MM.1S (cell line): ENCODE data around the gene SLC25A41.

Source experiments
- DNase-seq: peaks from one replicate; pipeline ENCODE4 v3.0.0-alpha.2; 2015
- H2AFZ ChIP-seq: fragments of 300-600 bp; sonication (generic); 2 replicates; pipeline ENCODE4 v1.6.0; 2016; ENCODE audit warnings: antibody characterized with exemption, low read length
- H3F3A ChIP-seq: fragments of 300-600 bp; sonication (generic); 2 replicates; pipeline ENCODE4 v1.6.1; 2016; ENCODE audit warnings: mild to moderate bottlenecking, antibody characterized with exemption, low read length, moderate library complexity, mixed read lengths; ENCODE audit not compliant: insufficient read depth
- H3K27ac ChIP-seq: fragments of 300-600 bp; sonication (generic); 2 replicates; pipeline ENCODE4 v1.5.1; 2016; ENCODE audit warnings: mild to moderate bottlenecking, low read length
- H3K27me3 ChIP-seq: fragments of 300-600 bp; sonication (generic); replicated peaks from 2 replicates; pipeline ENCODE4 v1.6.0; 2016; ENCODE audit warnings: low read length; ENCODE audit not compliant: insufficient read depth
- H3K36me3 ChIP-seq: fragments of 300-600 bp; sonication (generic); replicated peaks from 2 replicates; pipeline ENCODE4 v1.6.1; 2016; ENCODE audit warnings: mild to moderate bottlenecking, low read length, mixed read lengths; ENCODE audit not compliant: insufficient read depth
- H3K4me1 ChIP-seq: fragments of 300-600 bp; sonication (generic); 2 replicates; pipeline ENCODE4 v1.6.1; 2016; ENCODE audit warnings: low read length, mixed read lengths
- H3K4me2 ChIP-seq: fragments of 300-600 bp; sonication (generic); 2 replicates; pipeline ENCODE4 v1.6.0; 2016; ENCODE audit warnings: low read depth, low read length
- H3K4me3 ChIP-seq: fragments of 300-600 bp; sonication (generic); 2 replicates; pipeline ENCODE4 v1.5.1; 2016; ENCODE audit warnings: low read length, mixed read lengths
- H3K79me2 ChIP-seq: fragments of 300-600 bp; sonication (generic); 2 replicates; pipeline ENCODE4 v1.6.1; 2016; ENCODE audit warnings: mixed run types, low read length, mixed read lengths
- H3K9ac ChIP-seq: fragments of 300-600 bp; sonication (generic); 2 replicates; pipeline ENCODE4 v1.6.1; 2016; ENCODE audit warnings: low read length, mixed read lengths
- H3K9me2 ChIP-seq: fragments of 300-600 bp; sonication (generic); replicated peaks from 2 replicates; pipeline ENCODE4 v1.6.1; 2016; ENCODE audit warnings: mild to moderate bottlenecking, low read length, mixed read lengths; ENCODE audit not compliant: insufficient read depth
- H3K9me3 ChIP-seq: fragments of 300-600 bp; sonication (generic); replicated peaks from 2 replicates; pipeline ENCODE4 v1.6.1; 2016; ENCODE audit warnings: mild to moderate bottlenecking, low read length, mixed read lengths; ENCODE audit not compliant: insufficient read depth
- H4K20me1 ChIP-seq: fragments of 300-600 bp; sonication (generic); 2 replicates; pipeline ENCODE4 v1.6.1; 2016; ENCODE audit warnings: mild to moderate bottlenecking, low read length, moderate library complexity, mixed read lengths; ENCODE audit not compliant: insufficient read depth
- EZH2 ChIP-seq: fragments of 300-600 bp; sonication (generic); optimal IDR thresholded peaks from 2 replicates; pipeline ENCODE3; 2017; ENCODE audit warnings: low read depth, mild to moderate bottlenecking, antibody characterized with exemption, low read length, mixed read lengths
- EZH2phosphoT487 ChIP-seq: fragments of 300-600 bp; sonication (generic); IDR thresholded peaks from 2 replicates; pipeline ENCODE4 v1.6.1; 2018; ENCODE audit warnings: antibody characterized with exemption, low read length
- TF ChIP-seq, protein P1 (sequence below): fragments of 300-600 bp; sonication (generic); IDR thresholded peaks from 2 replicates; pipeline ENCODE4 v1.5.1; 2016; ENCODE audit warnings: antibody characterized with exemption, low read length, mixed read lengths

The SLC25A41 gene

DNA sequence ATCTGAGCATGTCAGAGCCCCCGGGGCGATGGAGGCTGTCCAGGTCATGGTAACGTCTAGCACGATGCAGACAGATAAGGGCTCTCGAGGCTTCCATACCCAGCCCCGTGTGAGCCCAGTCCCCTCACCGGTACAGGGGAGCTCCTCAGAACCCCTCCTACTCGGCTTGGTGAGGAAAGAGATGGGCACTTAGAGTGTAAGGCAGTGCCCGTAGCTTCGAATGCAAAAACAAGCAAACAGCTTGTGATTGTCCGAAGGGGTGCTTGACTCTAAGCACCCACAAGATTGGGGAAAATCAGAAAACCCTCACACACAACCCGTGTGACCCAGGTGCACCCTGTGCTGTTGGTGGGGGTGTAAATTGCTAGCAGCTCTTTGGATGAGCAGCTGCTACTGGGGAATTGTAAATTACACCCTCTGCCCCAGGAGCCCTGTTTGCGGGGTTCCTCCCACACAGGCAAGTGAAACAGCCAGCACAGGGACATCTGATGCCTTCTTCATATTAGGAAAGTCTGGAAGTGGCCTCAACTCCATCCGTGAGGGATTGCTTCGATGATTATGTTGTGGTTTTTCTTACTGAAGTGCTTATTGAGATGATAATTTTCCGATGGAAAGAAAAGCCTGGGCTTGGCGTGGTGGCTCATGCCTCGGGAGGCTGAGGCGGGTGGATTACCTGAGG lies 56.9 kb downstream of the SLC25A41 start:
- Histone ChIP-seq H3K9me2 (no peaks in the 10 kb centered on the region), H3K9me3 (no peaks in the 10 kb centered on the region), H3K4me2 (no peak overlapping the region), H3K36me3 (no peaks in the 10 kb centered on the region; the same call in 1 of the 2 replicates), H3K9ac (no peak overlapping the region), H3K27me3 (no peaks in the 10 kb centered on the region), H3K4me3 (no peak overlapping the region), H3K4me1 (peaks cover 5% of the 10 kb centered on the region; the same call in 1 of the 2 replicates), H4K20me1 (no peaks in the 10 kb centered on the region), H3K79me2 (peaks cover 8% of the 10 kb centered on the region; the same call in 1 of the 2 replicates), H2AFZ (no peak overlapping the region), H3K27ac (no peak overlapping the region), H3F3A (peaks cover 7% of the 10 kb centered on the region)
- TF ChIP-seq, protein P1, sequence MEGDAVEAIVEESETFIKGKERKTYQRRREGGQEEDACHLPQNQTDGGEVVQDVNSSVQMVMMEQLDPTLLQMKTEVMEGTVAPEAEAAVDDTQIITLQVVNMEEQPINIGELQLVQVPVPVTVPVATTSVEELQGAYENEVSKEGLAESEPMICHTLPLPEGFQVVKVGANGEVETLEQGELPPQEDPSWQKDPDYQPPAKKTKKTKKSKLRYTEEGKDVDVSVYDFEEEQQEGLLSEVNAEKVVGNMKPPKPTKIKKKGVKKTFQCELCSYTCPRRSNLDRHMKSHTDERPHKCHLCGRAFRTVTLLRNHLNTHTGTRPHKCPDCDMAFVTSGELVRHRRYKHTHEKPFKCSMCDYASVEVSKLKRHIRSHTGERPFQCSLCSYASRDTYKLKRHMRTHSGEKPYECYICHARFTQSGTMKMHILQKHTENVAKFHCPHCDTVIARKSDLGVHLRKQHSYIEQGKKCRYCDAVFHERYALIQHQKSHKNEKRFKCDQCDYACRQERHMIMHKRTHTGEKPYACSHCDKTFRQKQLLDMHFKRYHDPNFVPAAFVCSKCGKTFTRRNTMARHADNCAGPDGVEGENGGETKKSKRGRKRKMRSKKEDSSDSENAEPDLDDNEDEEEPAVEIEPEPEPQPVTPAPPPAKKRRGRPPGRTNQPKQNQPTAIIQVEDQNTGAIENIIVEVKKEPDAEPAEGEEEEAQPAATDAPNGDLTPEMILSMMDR = no peak
- no peak for TF ChIP-seq EZH2phosphoT487
- TF ChIP-seq EZH2 = no peak
- DNase-seq = no peak
